GM12878 (cell line): ENCODE measurements around the gene SMC3. TPM values are rescaled to one million over a fixed set of nuclear protein-coding genes. Genes with fewer than 3 reads are reported as not detected.
A peak's percentile ranks its signal among the peaks of the same experiment; 100 is the strongest.

ENCODE experiments used
- ATF7 ChIP-seq: fragments of 450-650 bp; IDR thresholded peaks from 2 replicates; pipeline ENCODE4 v1.6.1; 2016; ENCODE audit warnings: low read depth, mild to moderate bottlenecking
- BHLHE40 ChIP-seq, 2 experiments: fragments of 450-650 bp in 1 of 2; IDR thresholded peaks; 2 replicates each; pipeline ENCODE4 v1.6.1; 2011 to 2017; ENCODE audit warnings: low read depth in 2 of 2, borderline replicate concordance in 1 of 2, improper control_type of control experiment in 1 of 2, low read length in 1 of 2, mild to moderate bottlenecking in 1 of 2
- BRCA1 ChIP-seq: IDR thresholded peaks from 2 replicates; pipeline ENCODE4 v1.6.1; 2011; ENCODE audit warnings: low read depth, low read length, improper control_type of control experiment
- CBX5 ChIP-seq: sonication (generic); IDR thresholded peaks from 2 replicates; pipeline ENCODE4 v1.6.1; 2016; ENCODE audit warnings: low read depth, moderate library complexity, mild to moderate bottlenecking, inconsistent platforms
- ETV6 ChIP-seq, 2 experiments: fragments of 450-650 bp in 1 of 2; IDR thresholded peaks in 1 of 2; conservative IDR thresholded peaks in 1 of 2; 2 replicates each; pipeline ENCODE4 v1.6.1; 2014; ENCODE audit warnings: antibody characterized with exemption in 1 of 2, borderline replicate concordance in 1 of 2, low read depth in 1 of 2, mild to moderate bottlenecking in 1 of 2, moderate library complexity in 1 of 2
- IKZF1 ChIP-seq: fragments of 450-650 bp; conservative IDR thresholded peaks from 2 replicates; pipeline ENCODE4 v1.6.1; 2017; ENCODE audit warnings: antibody characterized with exemption, mild to moderate bottlenecking
- IKZF2 ChIP-seq, 2 experiments: fragments of 450-650 bp; IDR thresholded peaks; 2 replicates each; pipeline ENCODE4 v1.6.1; 2017; ENCODE audit warnings: mild to moderate bottlenecking in 2 of 2, moderate library complexity in 2 of 2
- JUNB ChIP-seq: IDR thresholded peaks from 2 replicates; pipeline ENCODE4 v1.6.1; 2016; ENCODE audit warnings: antibody characterized with exemption, mild to moderate bottlenecking
- MEF2B ChIP-seq: fragments of 450-650 bp; IDR thresholded peaks from 2 replicates; pipeline ENCODE4 v1.6.1; 2018; ENCODE audit warnings: mild to moderate bottlenecking, moderate library complexity; ENCODE audit not compliant: partially characterized antibody, poor library complexity, severe bottlenecking
- MXI1 ChIP-seq: fragments of 150-350 bp; IDR thresholded peaks from 2 replicates; pipeline ENCODE4 v1.6.1; 2011; ENCODE audit warnings: low read depth, mild to moderate bottlenecking, inconsistent platforms, low read length, improper control_type of control experiment
- NR2F1 ChIP-seq: fragments of 450-650 bp; conservative IDR thresholded peaks from 2 replicates; pipeline ENCODE4 v1.6.1; 2017; ENCODE audit warnings: mild to moderate bottlenecking
- PAX5 ChIP-seq: IDR thresholded peaks from 2 replicates; pipeline ENCODE4 v1.6.1; 2011; ENCODE audit warnings: low read depth, low read length, borderline replicate concordance
- SMAD1 ChIP-seq: fragments of 450-650 bp; IDR thresholded peaks from 2 replicates; pipeline ENCODE4 v1.6.1; 2018; ENCODE audit warnings: mild to moderate bottlenecking, low read depth; ENCODE audit not compliant: partially characterized antibody
- SP1 ChIP-seq: IDR thresholded peaks from one replicate; pipeline ENCODE4 v1.6.1; 2011; ENCODE audit warnings: low read depth, low read length
- TCF12 ChIP-seq: IDR thresholded peaks from 2 replicates; pipeline ENCODE4 v1.6.1; 2011; ENCODE audit warnings: low read depth, mild to moderate bottlenecking, low read length
- TCF3 ChIP-seq: IDR thresholded peaks from 2 replicates; pipeline ENCODE4 v1.6.1; 2012; ENCODE audit warnings: low read depth, mild to moderate bottlenecking, low read length, borderline replicate concordance; ENCODE audit not compliant: insufficient read depth
- YBX1 ChIP-seq: fragments of 450-650 bp; IDR thresholded peaks from 2 replicates; pipeline ENCODE4 v1.6.1; 2016; ENCODE audit warnings: antibody characterized with exemption
- ZBTB33 ChIP-seq: fragments of 450-650 bp; IDR thresholded peaks from 2 replicates; pipeline ENCODE4 v1.6.1; 2017; ENCODE audit warnings: mild to moderate bottlenecking
- ZNF622 ChIP-seq: fragments of 450-650 bp; IDR thresholded peaks from 2 replicates; pipeline ENCODE4 v1.6.1; 2017; ENCODE audit warnings: mild to moderate bottlenecking, inconsistent platforms
- polyA plus RNA-seq, 11 experiments: library from polyadenylated mRNA; depleted of rRNA in 4 of 11; unstranded in 6 of 11; stranded (reverse) in 5 of 11; fragments of >200 nt; fragmentation: Nextera tagmentation in 4 of 11; fragmentation: Illumina TruSeq in 1 of 11; extraction: Ambion mirVana in 4 of 11; extraction: Trizol in 1 of 11; gene quantifications; 1 replicate in 1 of 11; 2 replicates in 10 of 11; pipeline versions ENCODE4 v1.2.1 to v1.2.3, GENCODE V29; 2011 to 2016; ENCODE audit warnings: inconsistent platforms in 2 of 11, missing spikeins in 2 of 11, low read depth in 1 of 11
- total RNA-seq, 4 experiments: library from RNA; depleted of rRNA in 3 of 4; stranded (reverse); fragments of >200 nt in 3 of 4; fragmentation: Illumina TruSeq in 1 of 4; extraction: Trizol in 1 of 4; gene quantifications; 2 replicates each; pipeline versions ENCODE4 v1.2.1 to v1.2.3, GENCODE V29; 2013 to 2021
- TF ChIP-seq, protein P1 (sequence below): fragments of 450-650 bp; IDR thresholded peaks from 2 replicates; pipeline ENCODE4 v1.6.1; 2017; ENCODE audit warnings: antibody characterized with exemption, mild to moderate bottlenecking, moderate library complexity

SMC3 gene
- total and polyA plus RNA-seq, 10 of the 15 experiments (the other 5 are each of a cell fraction or from before 2014, with no cell fraction given) = 30.4 to 123 (median 48.3) TPM

DNA sequence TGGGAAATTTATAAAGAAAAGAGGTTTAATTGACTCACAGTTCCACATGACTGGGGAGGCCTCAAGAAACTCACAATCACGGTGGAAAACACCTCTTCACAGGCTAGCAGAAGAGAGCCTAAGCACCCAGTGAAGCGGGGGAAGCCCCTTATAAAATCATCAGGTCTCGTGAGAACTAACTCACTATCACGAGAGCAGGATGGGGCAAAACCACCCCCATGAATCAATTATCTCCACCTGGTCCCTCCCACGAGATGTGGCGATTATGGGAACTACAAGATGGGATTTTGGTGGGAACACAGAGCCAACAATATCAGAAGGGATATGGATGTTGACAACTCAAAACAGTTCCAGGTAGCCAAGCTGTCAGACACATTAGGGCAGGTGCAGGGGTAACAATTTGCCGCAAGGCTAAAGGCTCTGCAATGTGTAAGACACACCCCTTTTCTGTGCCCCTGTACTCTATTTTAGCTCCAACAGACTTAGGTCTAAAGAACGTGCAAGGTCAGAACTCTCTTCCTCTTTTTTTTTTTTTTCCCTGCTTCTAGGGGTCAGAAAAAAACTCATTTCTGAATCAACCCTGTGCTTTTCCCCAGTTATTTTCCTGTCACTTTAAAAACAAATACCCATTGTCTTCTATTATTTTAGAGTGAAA is 46.0 kb downstream of the SMC3 start (continued):
- TF ChIP-seq, protein P1, sequence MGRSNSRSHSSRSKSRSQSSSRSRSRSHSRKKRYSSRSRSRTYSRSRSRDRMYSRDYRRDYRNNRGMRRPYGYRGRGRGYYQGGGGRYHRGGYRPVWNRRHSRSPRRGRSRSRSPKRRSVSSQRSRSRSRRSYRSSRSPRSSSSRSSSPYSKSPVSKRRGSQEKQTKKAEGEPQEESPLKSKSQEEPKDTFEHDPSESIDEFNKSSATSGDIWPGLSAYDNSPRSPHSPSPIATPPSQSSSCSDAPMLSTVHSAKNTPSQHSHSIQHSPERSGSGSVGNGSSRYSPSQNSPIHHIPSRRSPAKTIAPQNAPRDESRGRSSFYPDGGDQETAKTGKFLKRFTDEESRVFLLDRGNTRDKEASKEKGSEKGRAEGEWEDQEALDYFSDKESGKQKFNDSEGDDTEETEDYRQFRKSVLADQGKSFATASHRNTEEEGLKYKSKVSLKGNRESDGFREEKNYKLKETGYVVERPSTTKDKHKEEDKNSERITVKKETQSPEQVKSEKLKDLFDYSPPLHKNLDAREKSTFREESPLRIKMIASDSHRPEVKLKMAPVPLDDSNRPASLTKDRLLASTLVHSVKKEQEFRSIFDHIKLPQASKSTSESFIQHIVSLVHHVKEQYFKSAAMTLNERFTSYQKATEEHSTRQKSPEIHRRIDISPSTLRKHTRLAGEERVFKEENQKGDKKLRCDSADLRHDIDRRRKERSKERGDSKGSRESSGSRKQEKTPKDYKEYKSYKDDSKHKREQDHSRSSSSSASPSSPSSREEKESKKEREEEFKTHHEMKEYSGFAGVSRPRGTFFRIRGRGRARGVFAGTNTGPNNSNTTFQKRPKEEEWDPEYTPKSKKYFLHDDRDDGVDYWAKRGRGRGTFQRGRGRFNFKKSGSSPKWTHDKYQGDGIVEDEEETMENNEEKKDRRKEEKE = no peak
- TF ChIP-seq MXI1 (no peak), JUNB (no peak), NR2F1 (peak; percentile 50; the same call in 1 of the 2 replicates), ZBTB33 (no peak), SMAD1 (no peak), YBX1 (no peak), SP1 (no peak), PAX5 (0 out of 2 replicates have a peak, but pooled peaks have one; percentile 46), ATF7 (no peak), ETV6 (conservative IDR thresholded peaks at IDR 0.05 in 1 of 2, IDR thresholded peaks at IDR 0.05 in 1 of 2; ENCODE audit: borderline replicate concordance in 1 of 2, low read depth in 1 of 2) (no peak), CBX5 (0 out of 2 replicates have a peak, but pooled peaks have one; percentile 30), MEF2B (no peak), TCF3 (no peak), TCF12 (peak; percentile 43; the same call in 1 of the 2 replicates), ZNF622 (no peak), IKZF2 (IDR thresholded peaks at IDR 0.05) (0 out of 4 replicates have a peak, but pooled peaks of 1 of the 2 experiments have one; percentile 6), BRCA1 (peak; percentile 52; the same call in 1 of the 2 replicates), BHLHE40 (IDR thresholded peaks at IDR 0.05; ENCODE audit: borderline replicate concordance in 1 of 2, low read depth in 2 of 2, low read length in 1 of 2) (peak; percentile 73 to 88), IKZF1 (peak; percentile 30; the same call in 1 of the 2 replicates)
